ENCODE results near the gene CDH4.

Gene CDH4

DNA sequence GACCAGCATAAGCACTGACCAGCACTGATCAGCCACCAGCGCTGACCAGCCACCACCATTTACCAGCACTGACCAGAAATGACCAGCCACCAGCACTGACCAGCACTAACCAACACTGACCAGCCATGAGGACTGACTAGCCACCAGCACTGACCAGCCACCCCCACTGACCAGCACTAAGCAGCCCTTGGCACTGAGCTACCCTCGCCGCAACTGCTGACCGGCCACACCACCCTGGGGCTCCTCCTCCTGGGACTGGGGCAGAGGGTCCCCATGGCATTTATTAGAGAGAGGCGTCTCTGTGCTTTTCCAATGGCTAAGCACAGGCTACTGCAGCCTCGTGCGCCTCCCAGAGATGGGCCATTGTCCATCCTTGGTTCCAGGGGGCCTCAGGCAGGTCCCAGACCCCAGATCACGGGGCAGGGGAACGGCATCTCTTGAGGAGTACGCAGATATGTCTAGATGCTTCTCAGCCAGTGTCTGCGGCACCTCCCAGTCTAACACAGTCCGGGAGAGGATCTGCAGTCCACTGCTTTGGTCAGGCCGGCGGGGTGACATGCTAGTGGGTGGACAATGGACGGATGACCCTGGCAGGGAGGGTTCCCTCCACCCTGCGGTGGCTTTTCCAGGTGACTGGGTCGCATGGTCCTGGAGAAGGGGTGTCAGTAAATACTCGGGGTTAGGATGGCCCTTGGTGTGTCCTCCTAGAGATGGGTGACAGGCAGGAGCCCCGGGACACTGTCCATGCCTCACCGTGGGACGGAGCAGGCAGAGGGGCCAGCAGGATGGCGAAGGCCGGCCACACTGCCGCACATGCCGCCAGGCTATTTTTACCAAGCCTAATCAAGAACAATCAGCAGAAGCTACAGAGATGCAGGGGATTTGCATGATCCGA is 645.6 kb downstream of the CDH4 start:
- FAIRE-seq: no peak

DNA sequence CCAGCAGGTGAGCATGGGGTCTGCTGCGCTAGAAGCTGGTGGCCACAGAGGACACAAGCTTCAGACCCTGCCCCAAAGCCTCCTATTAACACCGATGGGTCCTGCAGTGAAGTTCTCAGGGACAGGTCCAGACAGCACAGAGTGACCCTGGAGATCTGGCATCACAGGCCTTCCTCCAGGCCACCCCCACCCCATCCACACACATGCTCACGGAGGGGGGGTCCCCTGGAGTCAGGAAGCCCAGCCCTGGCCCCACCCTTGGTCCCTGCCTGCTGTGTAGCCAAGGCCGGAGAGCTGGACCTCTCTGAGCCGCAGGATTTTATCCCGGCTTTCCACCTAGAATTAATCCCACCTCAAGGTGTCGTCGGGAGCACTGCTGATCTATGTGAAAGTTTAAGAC is 646.3 kb downstream of the CDH4 start:
- FAIRE-seq: no peak

DNA sequence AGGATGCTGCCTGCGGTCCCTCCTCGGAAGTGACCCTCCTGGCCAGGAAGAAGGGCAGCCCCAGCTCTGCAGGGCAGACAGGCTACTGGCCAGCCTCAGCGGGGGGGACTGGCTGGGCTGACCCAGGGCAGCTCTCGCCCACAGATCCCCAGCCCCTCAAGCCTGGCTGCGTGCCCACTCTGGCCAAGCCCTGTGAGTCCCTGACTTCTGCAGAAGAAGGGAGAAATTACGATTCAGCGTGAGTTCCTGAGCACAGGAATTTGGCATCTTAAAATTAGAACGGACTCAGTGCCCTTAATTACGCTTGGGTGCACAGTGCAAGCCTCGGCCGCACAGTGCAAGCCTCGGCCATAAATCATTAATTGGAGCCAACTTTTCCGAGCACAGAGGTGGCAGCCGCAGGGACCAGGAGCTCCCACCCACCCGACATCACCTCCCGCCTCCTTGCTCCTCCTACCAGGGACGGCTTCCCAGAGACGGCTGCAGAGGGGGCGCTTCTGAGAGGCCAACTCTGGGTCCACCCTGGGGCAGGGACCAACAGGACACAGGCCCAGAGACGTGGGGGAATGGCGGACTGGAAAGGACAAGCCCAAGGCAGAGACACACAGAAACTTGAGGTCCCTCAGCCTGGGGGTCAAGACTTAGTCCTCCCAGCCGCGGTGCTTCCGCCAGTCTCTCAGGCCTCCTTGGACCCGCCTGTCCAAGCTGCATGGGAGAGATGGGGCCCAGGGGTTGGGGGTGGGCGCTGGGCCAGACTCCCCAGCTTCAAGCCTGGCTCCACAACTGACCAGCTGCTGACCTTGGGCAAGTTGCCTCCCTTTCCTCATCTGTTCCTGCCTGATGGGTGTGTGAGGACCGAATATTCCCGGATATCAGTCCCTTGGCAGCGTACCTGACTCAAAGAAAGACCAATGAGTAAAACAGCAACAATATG is 648.2 kb downstream of the CDH4 start:
- FAIRE-seq: no peak

DNA sequence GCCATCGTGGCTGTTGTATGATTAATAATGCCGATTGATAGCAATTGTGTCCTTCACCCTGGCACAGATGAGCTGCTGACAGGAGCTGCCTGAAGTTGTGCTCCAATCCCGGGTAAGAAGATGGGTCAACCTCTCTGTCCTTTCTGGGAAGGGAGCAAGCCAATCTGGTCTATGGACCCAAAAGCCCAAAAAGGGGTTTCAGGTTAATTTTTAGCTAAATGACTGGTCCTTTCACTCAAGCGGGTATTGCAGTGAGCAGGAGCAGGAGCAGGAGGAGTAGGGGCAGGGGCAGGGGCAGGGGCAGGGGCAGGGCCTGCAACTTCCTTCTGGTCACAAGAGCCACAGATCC is 648.9 kb downstream of the CDH4 start:
- FAIRE-seq: no peak

DNA sequence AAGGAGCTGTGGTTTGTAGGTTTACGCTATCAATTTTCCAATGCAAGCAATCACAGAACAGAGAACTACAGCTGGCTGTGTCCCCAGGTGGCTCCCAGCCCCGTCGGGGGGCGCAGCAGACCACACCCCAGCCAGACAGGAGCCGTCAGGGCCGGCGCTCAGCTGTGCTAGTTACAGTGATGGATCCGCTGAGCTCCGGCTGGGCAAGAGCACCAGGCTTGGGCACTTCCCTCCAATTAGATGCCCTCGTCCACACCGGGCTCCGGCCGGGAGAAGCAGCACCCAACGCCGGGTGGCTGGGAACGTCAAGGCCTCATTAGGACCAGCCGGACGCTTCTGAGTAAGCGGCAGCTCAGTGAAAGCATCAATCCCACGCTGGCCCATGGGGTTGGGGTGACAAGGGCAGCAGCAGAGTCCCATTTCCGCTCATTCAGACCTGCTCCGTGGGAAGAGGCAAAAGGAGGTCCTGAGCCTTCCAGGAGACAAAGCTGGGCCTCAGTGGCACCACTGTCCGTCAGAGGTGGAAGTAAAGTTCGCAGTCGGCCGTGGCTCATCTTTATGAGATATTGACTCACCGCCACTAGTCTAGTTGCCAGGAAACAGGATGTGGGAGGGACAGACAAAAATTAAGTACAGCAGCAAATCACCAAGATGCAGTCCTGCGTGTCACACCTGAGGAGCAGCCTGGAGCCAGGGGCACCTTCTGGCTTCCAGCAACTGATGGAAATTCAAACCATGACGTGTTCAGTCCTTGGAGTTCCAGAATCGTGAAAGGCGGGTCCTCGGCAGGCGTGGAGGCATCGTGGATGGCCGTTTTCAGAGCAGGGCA is 649.5 kb downstream of the CDH4 start:
- no peak for FAIRE-seq

DNA sequence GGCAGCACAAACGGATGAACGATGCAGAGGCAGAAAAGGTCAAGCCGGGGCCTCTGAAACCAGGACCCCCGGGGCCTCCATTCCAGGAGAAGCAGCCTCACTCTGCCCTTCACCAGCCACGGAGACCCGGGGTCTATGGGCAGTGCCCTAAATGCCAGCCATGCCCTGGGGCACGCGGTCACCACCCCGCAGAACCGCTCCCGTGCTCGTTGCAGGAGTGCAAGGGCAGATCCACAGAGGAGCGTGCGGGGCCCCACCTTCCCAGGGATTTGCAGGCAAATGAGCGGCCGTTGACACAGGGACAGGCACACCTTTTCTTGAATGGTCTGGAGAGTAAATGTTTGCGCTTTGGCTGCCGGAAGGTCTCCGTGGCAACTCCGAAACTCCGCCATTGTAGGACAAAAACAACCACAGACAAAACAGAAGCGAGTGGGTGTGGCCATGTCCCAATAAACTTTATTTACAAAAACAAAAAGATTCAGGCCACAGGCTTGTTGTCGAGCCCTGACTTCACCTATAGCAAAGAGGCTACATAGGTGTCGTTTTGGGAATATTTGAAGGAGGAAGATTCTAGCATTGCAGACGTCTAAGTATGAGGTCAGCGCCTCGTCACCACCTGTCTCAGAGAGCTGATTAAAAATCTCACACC is 650.3 kb downstream of the CDH4 start:
- FAIRE-seq: no peak

DNA sequence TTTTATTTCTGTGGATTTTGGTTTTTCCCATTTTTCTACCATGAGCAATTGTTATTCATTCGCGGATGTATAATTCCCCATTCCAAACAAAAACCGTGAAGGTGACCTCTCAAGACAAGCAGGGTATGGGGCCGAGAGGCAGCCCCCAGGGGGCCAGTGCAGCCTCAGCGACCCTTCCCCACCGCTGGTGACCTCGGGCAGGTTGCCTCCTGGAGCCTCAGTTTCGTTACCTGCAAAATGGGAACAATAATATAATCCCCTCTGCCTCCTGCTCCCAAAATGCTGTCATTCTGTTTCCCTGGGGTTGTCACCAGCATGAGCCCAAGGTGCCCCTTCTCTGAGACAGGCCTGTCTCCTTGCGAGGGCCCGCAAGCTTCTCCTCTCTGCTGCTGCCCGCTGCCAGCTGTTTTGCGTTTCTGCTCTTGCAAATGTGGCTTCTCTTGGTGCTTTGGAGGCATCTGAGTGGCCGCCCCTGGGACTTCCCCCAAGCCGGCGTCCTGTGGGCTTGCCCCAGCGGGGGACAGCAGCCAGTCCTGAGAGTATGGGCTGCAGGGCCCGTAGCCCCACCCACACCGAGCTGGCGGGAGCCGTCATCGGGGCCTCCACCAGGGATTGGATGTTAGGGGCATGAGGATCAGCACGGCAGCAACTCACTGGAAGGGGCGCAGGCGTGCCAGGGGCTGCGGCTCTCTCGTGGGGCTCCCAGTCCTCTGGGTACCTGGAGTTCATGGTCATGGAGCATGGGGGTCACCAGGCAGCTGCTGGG is 651.7 kb downstream of the CDH4 start:
- FAIRE-seq: no peak

DNA sequence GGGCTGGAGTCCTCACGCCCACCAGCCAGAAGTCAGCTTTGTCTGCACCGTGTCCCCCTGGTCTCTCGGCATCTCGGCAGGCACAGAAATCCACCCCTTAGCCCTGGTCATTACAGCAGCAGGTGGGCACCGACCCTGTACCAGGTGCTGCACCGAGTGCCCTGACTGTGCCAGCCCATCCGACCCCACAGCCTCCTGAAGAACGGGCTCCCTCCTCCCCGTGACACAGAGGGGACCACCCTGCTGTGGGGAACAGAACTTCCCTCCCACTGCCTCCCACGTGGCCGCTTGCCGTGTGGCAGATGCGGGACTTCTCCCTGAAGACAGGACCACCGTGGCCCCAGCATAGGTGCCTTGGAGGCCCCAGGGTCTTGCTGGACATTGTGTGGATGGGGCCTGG is 652.4 kb downstream of the CDH4 start:
- FAIRE-seq: no peak

DNA sequence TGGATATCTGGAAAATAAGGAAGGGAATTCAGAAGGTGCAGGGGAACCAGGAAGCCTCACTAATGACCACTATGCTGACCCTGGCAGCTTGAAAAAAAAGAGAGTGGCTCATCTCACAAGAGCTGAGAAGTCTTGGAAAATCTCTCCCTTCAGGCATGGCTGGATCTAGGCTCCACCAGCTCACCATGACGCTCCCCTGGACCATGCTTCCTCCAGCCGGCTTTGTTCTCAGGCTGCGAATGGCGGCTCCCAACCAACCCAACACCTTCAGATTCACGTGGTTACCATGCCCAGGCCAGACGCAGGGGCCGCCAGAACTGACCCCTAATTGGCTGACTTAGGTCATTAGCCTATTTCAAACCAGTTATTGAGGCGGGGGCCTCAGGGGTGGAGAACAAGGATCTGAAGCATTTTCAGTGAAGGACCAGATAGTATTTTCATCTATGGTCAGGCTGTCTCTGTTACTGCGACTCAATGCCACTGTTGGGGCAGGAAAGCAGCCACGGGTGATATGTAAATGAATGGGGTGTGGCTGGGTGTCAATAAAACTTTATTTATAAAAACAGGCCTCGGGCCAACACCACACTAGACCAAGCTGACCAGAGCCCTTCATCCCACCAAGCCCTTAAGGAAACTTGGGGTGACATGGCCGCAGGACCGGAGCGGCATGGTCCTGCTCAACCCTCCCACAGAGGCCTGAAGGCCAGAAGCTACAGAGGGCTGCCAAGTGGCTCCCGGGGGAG is 653.9 kb downstream of the CDH4 start:
- no peak for FAIRE-seq

DNA sequence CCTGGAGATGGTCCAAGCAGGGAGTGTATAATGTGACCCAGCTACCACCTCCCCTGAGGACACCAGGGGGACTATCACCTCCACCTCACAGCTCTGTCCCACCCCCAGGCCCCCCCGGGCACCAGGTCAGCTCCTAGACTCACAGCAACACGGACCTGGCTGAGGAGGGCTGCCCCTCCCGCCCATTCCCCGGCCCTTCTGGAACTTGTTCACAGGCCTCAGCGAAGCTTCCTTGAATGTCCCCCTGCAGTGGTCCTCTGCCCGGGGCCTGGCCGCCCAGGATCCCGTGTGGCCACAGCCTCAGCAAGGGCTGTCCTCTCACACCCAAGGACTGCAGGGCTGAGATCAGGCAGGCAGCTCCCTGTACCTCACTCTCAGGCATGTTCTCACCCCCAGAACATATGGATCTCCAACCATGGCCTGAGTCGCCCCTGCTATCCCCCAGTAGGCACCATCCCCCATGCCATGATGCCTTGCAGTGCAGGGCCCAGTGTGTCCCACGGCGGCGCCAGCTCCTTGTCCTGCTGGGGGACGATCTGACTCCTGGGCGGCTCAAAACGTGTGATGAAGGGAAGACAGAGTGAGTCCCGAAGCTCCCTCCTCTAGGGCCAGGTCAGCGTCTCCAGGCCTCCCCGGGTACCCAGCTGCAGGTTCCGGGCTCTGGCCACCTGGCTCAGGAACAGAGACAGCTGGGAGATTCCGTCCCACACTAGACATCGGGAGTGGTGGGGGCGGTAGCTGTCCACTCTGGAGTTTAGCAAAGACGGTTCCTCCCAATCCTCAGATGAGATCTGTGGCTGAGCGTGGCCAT is 655.2 kb downstream of the CDH4 start:
- no peak for FAIRE-seq

DNA sequence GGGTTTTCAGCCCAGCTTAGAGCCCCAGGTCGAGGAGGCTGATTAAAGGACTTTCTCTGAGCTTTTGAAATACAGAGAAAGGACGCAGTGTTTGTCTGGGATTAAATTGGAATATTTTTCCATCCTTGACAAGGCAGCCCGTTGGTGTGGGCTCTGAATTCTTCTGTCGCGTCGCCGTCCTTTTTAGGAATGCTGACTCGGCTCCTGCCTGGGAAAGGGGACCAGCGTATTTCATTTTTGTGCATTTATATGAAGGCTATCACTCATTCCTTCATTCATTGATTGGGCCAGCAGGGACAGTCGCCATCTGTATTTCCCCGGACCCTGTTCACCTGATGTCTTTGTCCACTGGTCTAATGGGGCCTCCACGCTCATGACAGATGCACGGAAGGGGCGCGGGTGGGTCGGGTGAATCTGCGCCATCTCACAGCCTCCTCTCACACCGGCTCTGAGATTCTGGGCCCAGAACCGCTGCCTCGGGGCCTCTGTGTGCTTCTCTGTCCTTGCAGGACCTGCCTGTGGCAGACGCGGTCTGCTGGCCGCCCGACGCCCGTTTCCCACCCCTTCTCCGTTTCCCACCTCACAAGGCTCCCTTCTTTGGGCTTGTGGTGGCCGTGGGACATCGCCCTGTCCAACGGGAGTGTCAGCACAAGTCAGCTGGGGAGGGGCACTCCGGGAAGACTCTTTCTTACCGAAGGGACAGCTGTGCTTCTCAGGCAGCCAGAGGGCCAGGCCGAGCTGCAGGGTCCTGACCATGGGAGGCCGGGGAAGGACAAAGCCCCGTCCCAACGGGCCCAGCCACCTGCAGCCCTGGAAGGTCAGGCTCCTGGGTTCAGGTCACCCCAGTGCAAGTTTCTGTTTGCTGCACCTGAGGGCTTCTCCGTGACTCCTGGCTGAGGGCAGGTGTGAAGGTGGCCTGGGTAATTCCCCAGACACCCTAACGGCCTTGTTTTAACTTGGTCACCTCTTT is 656.3 kb downstream of the CDH4 start:
- FAIRE-seq: no peak

DNA sequence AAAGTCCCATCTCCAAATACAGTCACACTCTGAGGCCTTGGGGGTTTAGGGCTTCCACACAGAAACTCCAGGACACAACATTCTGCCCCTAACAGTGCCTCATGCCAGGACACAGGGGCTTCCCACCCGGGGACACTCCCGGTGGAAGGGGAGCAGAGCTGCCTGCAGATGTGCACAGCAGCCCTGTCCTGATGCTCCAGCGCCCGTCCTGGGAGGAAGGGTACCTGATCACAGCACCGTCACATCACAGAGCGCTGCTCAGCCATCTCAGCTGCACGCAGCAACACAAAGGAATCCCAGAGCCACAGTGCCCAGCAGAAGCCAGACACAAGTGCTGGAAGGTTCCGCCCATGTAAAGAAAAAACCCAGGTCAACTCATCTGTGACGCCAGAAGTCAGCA is 657.0 kb downstream of the CDH4 start:
- FAIRE-seq: no peak

DNA sequence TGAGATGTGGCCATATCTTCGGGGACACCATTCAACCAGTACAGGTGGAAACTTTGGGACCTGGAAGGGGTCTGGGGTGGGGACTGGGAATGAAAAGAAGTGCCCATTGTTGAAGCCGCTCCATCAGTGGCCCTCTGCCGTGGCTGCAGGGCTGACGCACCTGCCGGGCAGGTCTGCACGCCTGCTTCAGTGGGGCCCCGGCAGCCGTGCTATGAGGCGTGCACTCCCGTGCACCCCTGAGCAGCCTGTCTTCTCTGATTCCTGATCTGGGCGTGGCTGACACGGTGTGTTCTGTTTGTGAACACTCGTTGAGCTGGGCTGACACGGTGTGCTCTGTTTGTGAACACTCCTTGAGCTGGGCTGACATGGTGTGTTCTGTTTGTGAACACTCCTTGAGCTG is 657.8 kb downstream of the CDH4 start:
- FAIRE-seq: no peak

DNA sequence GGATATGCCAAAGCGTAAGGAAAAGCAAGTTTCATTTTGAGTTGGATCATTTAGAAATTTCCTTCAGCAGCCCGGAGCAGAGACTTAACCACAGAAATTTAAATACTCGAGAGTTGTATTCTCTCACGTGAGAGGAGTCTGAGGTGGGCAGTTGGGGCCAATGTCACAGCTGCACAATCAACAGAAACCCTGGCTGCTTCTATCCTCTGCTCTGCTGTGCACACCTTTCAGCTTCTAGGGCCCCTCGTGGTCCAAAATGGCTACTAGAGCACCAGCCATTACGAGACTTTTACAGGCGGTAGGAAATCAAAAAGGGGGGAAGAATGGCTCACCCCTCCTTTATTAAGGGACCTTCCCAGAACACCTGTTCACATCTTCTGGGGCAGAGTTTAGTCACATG is 659.8 kb downstream of the CDH4 start:
- FAIRE-seq: no peak

DNA sequence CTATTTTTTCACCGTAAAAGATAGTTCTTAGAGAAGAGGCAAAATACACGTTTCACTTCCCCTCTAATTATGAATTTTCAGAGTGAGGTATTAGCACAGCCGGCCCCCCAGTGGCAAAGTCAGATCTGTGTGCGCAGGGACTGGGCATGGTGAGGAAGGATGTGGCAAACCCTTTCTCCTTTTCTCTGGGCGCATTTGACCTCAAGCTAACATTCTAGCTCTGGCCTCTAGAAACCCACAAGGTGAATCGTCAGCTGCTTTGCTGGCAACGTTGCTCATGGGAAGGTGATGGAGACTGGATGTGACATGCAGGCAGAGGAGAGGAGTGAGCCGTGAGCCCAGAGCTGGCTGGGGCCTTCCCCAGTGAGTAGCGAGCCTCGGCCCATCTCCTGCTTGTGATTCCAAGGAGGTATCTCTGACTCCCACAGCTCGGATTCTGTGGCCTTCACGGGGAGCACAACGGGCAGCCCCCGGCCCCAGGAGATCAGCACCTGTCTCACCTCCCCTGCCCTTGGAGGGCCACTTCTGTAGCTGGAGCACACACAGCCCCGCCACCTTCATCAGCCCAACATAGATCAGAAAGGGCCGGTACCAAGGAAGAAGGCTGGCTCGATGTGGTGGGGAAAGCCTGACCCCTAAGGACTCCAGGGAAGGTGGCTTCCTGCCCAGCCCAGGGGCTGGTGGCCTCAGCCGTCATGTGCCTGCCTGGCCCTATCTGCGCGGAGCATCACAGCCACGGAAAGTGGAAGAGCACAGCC is 660.8 kb downstream of the CDH4 start:
- FAIRE-seq: no peak

DNA sequence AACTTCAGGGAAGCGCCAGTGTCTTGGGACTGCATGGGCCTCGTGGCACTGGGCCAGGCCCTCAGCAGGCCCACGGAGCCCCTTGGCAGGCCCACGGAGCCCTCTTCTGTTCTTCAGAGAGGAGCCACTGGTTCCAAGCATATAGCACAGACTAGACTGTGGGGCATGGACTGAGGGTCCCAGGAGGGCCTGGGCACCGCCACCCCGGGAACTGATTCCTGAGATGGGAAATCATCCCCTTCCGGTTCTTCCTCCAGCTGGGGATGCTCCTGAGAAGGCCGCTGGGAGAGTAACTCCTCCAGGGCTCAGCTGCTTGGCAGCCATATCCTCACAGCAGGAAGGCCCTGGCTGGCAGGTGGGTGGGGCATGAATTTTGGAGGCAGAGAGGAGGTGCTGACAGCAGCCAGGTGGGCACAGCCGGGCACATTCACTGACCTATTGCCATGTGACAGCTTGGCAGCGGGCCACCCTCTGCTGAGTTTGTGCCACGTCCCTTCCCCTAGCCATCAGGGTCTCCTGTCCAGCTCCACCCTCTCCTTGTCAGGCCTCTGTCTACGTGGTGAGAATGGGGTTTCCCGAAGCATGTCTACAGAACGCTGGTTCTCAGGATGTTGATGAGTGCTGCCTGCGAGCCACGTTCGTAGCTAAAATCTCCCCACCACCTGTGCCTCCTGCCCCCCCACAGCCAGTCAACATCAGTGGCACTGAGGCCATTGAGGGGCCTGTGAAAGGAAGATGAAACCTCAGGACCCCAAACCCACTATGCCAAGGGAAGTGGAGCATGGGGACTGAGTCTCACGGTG is 661.6 kb downstream of the CDH4 start:
- no peak for FAIRE-seq

DNA sequence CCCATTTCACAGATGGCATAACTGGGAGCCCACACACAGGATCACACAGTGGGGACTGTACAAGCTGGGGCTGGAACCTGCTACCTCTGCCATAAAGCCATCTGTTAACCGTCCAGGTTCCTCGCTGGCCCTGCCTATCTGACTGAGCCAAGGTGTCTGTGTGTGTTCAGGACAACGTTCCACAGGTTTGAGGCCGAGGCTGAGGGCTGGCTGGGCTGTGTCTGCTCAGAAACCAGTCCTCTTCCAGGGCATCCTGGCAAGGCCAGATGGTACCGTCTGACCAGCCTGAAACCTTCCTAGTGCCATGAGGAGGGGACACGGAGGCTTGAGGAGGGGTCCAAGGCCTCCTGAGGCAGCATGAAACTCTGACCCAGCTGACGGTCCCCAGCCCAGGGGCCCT is 663.0 kb downstream of the CDH4 start:
- no peak for FAIRE-seq
